Stimulated activated CD4-positive, alpha-beta T cell treated with anti-CD3 and anti-CD28 coated beads, Interleukin-2, amount 100 ng/mL, for 48 hours (primary cell): ENCODE results near the gene DHRS4L2.
"Not testable (repeated sequence)": the region's sequence is repeated elsewhere in the genome, so short reads cannot be mapped to it uniquely, and the experiment has no call there.

Experiments used
- DNase-seq, 2 donors: peaks; one replicate each; pipeline ENCODE4 v3.0.0-alpha.2; 2020

The DHRS4L2 gene

DNA sequence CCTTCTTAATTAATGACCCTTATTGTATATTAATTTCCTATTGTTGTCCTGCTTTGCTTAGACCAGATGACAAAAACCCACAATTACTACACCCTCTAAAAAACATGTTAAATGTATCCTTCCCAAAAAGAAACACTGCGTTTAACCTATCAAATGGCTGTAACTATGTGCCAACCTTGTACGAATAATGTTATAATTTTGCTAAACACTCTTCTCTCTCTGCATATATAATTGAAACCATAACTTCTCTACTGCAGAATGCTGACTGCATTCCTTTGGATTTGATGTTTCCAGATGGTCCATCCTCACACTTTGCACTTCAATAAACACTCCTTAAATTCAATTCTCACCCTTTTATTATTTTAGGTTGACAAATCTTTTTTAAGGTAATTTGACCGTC lies 31.8 kb downstream of the DHRS4L2 start:
- not testable (repeated sequence) for DNase-seq

DNA sequence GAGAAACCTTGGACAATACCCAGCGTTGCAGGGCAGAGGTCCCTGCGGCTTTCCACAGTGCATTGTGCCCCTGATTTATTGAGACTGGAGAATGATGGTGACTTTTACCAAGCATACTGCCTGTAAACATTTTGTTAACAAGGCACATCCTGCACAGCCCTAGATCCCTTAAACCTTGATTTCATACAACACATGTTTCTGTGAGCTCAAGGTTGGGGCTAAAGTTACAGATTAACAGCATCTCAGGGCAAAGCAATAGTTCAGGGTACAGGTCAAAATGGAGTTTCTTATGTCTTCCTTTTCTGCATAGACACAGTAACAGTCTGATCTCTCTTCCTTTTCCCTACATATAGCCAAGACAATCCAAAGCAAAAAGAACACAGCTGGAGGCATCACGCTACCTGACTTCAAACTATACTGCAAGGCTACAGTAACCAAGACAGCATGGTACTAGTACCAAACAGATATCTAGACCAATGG lies 36.2 kb downstream of the DHRS4L2 start:
- DNase-seq = not testable (repeated sequence)

DNA sequence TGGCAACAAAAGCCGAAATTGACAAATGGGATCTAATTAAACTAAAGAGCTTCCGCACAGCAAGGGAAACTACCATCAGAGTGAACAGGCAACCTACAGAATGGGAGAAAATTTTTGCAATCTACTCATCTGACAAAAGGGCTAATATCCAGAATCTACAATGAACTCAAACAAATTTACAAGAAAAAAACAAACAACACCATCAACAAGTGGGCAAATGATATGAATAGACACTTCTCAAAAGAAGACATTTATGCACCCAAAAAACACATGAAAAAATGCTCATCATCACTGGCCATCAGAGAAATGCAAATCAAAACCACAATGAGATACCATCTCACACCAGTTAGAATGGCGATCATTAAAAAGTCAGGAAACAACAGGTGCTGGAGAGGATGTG lies 41.0 kb downstream of the DHRS4L2 start:
- not testable (repeated sequence) for DNase-seq

DNA sequence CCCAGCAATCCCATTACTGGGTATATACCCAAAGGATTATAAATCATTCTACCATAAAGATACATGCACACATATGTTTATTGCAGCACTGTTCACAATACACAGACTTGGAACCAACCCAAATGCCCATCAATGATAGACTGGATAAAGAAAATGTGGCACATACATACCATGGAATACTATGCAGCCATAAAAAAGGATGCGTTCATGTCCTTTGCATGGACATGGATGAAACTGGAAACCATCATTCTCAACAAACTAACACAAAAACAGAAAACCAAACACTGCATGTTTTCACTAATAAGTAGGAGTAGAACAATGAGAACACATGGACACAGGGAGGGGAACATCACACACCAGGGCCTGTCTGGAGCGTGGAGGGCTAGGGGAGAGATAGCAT lies 42.6 kb downstream of the DHRS4L2 start:
- not testable (repeated sequence) for DNase-seq

DNA sequence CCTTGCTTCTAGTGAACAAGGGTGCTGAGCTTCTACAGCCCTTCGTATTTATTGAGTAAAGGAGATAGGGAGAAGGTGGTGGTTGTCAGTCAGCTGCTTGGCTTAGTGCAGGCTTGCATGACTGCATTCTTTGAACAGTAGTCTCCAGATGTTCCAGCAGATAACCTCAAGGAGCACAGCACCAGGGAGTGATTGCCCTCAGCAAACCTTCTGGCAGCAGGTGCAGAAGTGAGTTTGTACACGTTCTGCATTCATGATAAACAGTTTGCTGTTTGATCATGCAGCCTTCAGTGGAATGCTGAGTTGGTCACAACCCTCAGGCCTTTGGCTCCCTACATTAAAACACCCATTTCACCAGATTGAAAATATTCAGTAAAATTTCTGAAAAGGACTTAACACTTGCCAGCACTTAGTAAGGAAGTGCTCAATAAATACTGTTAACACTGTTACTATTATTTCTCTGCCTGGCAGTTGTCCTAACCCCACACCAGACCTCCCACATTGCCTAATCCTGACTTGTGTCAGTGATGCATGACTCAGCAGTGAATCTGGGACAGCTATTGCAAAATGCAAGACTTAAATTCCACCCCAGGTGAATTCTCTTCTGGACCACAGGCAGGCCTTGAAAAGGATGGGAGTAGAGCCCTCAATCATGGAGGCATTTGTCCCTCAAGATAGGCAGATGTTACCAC lies 44.1 kb downstream of the DHRS4L2 start:
- no peak for DNase-seq

DNA sequence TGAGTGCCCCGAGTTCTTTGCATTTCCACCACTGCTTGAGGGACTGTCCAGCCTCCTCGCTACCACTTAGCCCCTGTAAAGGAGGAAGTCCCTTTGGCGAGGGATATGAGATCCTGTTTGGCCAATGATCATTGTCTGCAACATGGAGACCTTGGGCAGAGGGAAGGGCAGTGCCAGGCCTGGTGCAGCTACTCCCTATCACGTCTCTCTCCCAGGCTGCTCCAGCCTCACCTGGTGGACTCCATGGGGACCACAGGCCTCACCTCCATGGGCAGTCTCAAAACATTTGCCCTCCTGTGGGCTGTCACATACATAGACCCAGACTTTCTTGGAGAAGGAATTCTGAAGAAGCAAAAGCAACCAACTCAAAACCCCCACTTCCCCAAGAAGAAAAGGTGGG lies 47.0 kb downstream of the DHRS4L2 start:
- DNase-seq = not testable (repeated sequence)

DNA sequence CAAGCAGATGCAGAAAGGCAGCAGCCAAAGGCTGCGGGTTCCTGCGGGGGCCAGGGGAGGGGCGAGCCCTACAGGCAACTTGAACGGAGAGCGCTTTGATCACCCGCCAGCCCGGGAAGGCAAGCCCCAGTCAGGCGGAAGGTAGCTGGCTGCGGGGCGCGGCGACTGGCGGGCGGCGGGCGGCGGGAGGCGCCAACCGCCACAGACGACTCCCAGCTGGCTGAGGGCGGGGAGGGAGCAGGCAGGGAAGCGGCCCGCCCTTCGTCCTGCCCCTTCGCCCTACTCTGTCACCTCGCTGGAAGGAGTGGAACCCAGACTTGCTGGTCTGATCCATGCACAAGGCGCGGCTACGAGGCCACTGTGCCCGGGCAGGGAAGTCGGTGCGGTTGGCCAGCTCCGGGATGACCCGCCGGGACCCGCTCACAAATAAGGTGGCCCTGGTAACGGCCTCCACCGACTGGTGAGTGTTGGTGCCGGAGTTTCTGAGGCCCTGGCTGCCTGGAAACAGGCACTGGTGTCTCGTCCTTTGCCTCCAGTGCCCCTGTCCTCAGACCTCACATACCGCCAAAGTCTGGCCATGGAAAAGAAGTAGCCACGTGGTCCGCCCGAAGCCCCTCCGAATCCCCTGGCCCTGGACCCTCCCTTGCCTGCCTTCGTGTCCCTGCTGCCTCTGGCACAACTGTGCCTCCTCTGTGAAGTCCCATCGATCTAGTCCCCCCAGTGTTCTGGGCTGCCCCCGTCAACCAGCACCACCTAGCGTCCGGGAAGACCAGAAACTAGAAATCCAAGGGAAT lies 47.6 kb downstream of the DHRS4L2 start:
- peak; percentile 50 to 52 for DNase-seq

DNA sequence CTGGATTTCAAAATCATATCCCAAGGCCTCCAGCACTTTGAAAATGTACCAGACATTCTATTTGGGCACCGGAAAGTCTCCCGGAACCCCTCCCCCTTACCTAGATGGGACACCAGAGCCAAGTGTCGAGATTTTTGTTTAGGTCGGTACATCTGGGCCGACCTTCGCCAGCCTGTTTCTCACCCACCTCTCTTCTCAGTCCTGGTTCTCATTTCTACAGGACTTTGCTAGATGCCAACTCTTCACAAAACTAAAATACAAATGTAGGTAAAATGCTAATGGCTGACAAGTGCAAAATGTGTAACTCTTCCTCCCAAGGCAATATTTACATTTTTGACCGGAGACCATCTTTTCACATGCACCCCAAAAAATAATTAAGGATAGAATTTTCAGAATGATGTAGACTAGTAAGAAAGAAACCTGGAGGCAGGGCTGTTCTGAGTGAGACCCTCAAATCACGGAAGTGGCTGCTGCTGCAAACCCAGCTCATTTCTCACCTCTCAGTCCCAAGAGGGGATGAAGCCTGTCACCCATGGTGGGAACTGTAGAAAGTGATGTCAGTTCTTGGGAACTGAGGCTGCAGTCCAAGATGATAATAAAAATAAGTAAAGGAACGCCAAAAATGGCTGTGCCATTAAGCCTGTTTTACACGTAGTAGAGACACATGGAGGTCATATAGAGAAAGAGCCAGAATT lies 48.4 kb downstream of the DHRS4L2 start:
- not testable (repeated sequence) for DNase-seq

DNA sequence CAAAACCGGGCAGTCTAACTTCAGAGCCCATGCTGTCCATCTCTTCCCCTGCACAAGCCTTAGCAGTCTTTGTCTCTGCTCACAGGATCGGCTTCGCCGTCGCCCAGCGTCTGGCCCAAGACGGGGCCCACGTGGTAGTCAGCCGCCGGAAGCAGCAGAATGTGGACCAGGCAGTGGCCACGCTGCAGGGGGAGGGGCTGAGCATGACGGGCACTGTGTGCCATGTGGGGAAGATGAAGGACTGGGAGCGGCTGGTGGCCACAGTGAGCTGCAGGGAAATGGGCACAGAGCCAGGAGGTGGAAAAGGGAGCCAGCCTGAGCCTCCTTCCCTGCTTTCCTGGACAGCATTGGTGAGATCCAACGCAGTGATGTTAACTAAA lies 48.9 kb downstream of the DHRS4L2 start:
- no peak for DNase-seq

DNA sequence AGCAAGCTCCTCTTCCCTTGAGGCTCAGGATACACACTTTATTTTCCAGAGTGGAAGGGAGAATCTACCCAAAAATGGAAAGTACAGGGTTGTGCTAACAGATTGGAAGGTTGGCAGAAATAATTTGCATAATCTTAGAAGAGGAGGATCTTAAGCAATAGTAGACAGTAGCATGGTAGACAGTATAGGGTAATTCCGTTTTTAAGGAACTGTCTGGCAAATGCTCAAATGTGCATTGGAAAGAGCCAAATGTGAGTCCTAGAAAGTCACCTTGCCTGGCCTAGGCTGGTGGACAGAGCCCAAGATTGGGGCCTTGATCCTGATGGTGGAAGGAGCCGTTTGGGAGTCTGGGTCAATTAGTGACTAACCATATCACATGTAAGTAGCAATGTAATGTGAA lies 50.0 kb downstream of the DHRS4L2 start:
- no peak for DNase-seq

DNA sequence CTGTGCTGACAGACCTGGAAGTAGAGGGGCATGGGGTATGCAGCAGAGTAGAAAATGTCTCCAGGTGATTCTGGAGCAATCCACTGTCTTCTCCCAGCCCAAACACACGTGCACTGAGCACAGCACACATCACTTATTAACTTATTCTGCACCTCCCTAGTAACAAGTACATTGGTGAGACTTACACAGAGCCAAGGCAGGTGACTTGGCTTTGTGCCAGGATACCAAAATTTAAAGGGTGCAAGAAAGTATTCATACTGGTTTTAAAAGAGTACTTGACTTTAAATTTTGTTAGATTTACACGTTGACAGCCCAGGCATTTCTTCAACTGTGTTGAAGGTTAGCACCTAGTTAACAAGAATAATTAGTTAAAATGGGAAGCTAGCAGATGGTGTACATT lies 52.0 kb downstream of the DHRS4L2 start:
- no peak for DNase-seq

DNA sequence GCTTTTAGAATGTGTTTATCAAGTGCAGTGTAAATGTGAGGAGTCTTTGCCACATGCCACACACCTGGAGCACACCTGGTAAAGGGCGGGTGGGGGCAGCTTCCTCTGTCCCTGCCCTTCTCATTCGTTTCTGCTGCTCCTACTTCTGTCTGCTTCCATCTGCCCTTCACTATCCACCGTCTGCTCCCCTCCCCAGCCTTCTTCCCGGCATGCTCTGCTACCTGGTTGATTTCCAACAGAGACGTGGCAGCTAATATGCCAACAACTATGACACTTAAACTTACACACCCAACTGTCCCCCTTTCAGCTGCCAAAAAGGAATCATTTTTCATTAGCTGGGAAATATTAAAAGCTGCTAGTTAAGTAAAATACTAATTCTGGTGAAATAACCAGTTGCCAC lies 54.0 kb downstream of the DHRS4L2 start:
- DNase-seq = no peak

DNA sequence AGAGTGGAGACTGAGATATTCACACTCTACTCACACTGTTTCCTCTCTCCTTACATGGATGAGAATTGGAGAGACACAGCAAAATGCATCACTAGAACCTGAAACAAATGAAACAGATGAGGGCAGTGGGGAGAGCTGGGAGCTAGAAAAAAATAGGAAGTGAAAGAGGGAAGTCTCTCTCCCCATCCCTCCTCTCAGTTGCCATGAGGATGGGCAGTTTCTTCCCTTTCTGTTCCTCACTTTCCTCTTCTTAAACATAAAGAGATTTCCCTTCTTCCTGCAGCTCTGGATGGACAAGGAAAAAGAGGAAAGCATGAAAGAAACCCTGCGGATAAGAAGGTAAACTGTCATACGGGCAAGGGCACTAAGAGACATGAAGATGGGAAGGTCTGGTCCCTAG lies 60.3 kb downstream of the DHRS4L2 start:
- DNase-seq = not testable (repeated sequence)

DNA sequence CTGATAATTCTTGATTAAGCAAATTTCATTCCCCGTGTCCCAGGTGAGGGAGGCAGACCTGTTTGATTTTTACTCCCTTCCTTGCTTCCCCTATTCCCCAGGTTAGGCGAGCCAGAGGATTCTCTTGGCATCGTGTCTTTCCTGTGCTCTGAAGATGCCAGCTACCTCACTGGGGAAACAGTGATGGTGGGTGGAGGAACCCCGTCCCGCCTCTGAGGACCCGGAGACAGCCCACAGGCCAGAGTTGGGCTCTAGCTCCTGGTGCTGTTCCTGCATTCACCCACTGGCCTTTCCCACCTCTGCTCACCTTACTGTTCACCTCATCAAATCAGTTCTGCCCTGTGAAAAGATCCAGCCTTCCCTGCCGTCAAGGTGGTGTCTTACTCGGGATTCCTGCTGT lies 62.0 kb downstream of the DHRS4L2 start:
- DNase-seq = not testable (repeated sequence)

DNA sequence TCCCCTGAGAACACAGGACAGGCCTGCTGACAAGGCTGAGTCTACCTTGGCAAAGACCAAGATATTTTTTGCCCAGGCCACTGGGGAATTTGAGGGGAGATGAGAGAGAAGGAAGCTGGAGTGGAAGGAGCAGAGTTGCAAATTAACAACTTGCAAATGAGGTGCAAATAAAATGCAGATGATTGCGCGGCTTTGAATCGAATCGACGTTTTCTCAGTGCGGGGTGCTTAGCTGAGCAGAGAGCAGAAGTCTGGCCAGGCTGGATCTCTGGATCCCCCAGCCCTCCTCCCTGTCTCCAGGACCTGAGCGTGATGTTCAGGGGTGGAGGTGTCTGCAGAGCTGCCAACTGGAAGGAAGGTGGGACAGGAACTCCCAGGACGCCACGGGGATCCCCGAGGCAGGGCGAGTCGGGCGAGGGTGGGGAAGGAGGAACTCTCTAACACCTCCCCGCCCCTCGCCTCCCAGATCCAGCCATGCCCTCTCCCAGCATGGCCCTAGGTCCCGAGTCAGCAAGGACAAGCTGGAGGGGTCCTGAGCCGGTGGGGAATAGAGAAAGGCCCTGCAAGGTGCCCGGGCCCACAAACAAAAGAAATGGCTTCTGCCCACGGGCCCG lies 62.6 kb downstream of the DHRS4L2 start:
- no peak for DNase-seq

DNA sequence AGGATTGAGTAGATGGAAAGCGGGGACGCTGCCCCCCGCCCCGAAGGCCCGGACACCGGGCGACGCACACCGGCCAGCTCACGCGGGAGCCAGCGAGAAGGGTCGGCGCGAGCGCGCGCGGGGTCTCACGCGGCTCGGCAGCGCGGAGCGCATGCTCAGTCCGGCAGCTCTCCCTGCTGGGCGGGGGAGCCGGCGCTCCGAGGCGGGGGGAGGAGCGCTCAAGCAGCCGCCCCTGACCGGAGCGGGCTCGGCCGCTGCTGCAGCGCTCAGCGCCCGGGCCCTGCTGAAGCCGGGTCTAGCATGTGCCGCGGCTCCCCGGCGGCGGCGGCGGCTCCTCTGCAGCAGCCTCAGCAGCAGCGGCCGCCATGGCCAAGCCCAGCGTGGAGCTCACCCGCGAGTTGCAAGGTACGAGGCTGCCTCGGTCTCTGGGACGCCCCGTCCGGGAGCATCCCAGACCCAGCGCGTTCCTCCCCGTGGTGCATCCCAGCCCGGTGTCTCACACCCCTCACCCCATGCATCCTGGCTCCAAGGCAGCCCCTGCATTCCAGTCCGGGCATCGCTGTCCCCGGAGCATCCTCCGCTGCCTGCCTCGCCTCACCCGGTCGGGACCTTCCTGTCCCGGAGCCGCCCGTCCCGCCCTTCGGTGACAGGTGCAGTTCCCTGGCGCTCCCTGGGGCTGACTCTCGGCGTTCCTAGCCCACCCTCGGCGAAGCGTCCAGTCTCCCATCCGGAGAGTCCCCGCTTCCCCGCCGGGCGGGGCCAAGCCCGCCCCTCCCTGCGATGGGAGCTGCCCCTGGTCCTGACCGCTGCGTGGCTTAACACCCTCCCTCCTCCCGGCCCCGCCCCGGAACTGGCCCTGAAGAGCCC lies 63.3 kb downstream of the DHRS4L2 start, which contains the start of gene CARMIL3:
TSS of gene CARMIL3 (plus strand) at position 221 of the 867 bp plus-strand sequence. CDS start at position 366, 145 bp downstream.
- DNase-seq = peak; percentile 45 to 52

DNA sequence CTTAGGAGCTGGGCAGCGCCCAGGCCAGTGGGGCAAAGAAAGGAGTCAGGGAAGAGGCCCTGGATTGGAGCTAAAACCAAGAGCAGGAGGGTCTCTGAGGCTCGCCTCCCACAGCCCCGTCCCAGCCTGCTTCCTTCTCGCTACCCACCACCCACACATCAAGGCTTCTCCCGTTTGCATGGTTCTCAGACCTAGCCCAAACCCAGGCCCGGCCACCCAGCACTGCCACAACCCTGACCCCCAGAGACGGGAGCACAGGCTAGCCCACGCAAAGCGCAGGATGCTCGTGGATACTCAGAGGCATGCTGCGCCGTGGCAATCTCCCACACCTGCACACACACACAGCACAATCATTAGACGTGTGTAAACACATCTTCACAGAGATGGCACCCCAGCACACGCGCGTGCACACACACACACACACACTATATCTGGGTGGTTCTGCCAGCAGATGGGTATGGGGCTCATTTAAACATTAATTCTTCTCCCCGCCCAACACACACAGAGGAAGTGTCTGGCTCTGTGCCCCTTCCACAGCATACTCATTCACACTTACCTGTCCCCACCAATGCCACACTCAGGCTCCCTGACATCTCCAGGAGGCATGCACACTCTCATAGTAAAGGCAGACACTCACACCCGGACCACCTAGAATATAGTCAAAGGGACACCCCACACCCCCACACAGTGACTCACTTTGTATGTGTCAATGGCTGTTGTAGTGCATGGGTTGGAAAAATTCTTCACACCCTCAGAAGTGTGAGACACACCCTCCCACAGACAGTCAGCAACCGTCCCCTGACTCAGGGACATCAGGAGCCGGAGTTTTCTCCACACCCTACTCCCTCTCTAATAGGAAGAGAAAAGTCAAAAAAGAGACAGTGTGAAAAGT lies 64.2 kb downstream of the DHRS4L2 start:
- peak; percentile 35 to 36 for DNase-seq

DNA sequence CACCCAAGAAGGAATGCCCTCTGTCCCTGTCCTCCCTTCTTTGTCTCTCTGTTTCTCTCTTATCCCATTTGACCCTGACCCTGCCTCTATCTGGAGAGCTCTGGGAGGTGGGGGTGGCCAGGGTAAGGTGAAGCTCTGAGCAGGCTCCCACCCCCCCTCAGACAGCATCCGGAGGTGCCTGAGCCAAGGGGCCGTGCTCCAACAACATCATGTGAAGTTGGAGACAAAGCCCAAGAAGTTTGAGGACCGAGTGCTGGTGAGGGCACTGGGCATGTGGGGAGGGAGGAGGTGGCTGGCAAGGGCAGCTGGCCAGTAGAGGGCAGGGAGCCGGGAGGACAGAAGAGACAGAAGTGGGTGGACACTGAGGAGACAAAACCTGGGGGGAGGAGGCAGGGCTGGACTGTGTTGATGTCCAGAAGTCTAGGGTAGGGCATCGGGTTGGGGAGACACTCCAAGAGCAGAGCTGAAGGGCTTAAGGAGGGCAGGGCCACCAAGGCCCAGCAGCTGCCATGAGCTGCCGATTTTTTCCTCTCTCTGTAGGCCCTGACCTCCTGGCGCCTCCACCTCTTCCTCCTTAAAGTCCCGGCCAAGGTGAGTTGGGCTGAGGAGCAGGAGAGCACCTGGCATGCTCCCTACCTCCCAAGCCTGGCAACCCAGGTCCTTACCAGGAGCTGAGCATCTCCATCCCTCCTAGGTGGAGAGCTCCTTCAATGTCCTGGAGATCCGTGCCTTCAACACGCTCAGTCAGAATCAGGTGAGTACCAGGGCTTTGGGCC lies 65.0 kb downstream of the DHRS4L2 start:
- DNase-seq = no peak

DNA sequence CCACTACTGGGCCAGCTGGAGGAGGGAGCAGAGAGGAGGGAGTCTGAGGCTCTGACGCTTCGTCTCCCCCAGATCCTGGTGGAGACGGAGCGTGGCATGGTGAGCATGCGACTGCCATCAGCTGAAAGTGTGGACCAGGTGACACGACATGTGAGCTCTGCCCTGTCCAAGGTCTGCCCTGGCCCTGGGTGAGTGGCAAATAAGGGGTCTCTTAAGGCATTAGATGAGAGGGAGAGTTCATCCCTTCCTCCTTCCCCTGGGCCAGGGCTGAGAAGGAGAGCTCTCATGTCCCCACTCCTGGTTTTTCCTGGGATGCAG lies 65.6 kb downstream of the DHRS4L2 start:
- DNase-seq = no peak

DNA sequence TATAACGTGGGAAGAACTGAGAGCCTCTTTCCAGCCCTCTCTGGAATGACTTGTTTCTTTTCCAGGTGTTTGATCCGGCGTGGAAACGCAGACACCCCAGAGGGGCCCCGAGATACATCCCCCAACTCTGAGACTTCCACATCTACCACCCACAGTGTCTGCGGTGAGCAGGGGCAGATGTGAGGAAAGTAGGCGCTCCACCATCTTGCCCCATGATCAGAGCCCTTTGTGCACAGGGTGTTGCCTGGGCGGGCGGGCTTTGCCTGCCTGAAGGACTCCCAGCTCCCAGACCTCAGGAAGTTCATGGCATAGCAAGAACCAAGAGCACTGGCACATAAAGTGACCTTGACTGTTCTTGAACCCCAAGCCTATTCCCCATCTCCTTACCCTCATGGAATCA lies 65.9 kb downstream of the DHRS4L2 start:
- no peak for DNase-seq
